Right forelimb (tissue), 1 donor: Measurements from ENCODE around the gene PKD1L1.

ENCODE experiments used
- DNase-seq: peaks from one replicate; pipeline ENCODE4 v3.0.0-alpha.2; 2018

Gene PKD1L1

GRCh38 chr7:47873762-47874161 is 74.5 kb downstream of the PKD1L1 start:
- DNase-seq, result no peak

GRCh38 chr7:47867286-47867685 is 81.0 kb downstream of the PKD1L1 start:
- no peak for DNase-seq

GRCh38 chr7:47866120-47866519 is 82.1 kb downstream of the PKD1L1 start:
- no peak for DNase-seq

- DNase-seq, result no peak
Measured at GRCh38 chr7:47852330-47853245, 95.7 kb downstream of the PKD1L1 start.

GRCh38 chr7:47847207-47847606 is 101.1 kb downstream of the PKD1L1 start:
- no peak for DNase-seq

- DNase-seq, result no peak
Measured at GRCh38 chr7:47846138-47846836, 102.0 kb downstream of the PKD1L1 start.

GRCh38 chr7:47844311-47844710 is 104.0 kb downstream of the PKD1L1 start:
- no peak for DNase-seq

- DNase-seq, result no peak
Measured at GRCh38 chr7:47843291-47843690, 105.0 kb downstream of the PKD1L1 start.

- no peak for DNase-seq
Measured at GRCh38 chr7:47839381-47839780, 108.9 kb downstream of the PKD1L1 start.

GRCh38 chr7:47837826-47838225 is 110.4 kb downstream of the PKD1L1 start:
- DNase-seq, result no peak

- no peak for DNase-seq
Measured at GRCh38 chr7:47836503-47837202, 111.6 kb downstream of the PKD1L1 start.

- DNase-seq, result no peak
Measured at GRCh38 chr7:47836080-47836479, 112.2 kb downstream of the PKD1L1 start.

GRCh38 chr7:47833211-47833610 is 115.1 kb downstream of the PKD1L1 start:
- no peak for DNase-seq

- DNase-seq, result no peak
Measured at GRCh38 chr7:47832105-47832715, 116.1 kb downstream of the PKD1L1 start.

GRCh38 chr7:47830015-47830414 is 118.3 kb downstream of the PKD1L1 start:
- no peak for DNase-seq

GRCh38 chr7:47827871-47828270 is 120.4 kb downstream of the PKD1L1 start:
- no peak for DNase-seq

- DNase-seq, result no peak
Measured at GRCh38 chr7:47827351-47827756, 120.9 kb downstream of the PKD1L1 start.

GRCh38 chr7:47826754-47827153 is 121.5 kb downstream of the PKD1L1 start:
- no peak for DNase-seq

- DNase-seq, result no peak
Measured at GRCh38 chr7:47819607-47819920, 128.7 kb downstream of the PKD1L1 start.

GRCh38 chr7:47818796-47819606 is 129.3 kb downstream of the PKD1L1 start:
- DNase-seq, result peak; percentile 85

GRCh38 chr7:47817917-47818316 is 130.3 kb downstream of the PKD1L1 start:
- no peak for DNase-seq

GRCh38 chr7:47816647-47817046 is 131.6 kb downstream of the PKD1L1 start:
- DNase-seq, result no peak
